Neural cell (in vitro differentiated cells): ENCODE data around the gene GALP. TPM values are rescaled to one million over a fixed set of nuclear protein-coding genes. Genes with fewer than 3 reads are reported as not detected.
"Not testable (repeated sequence)": the region's sequence is repeated elsewhere in the genome, so short reads cannot be mapped to it uniquely, and the experiment has no call there.

Source experiments
- H2AFZ ChIP-seq: fragments of 200-600, 300-800 bp; sonication (generic), shearing (Covaris generic); 2 replicates; pipeline ENCODE4 v1.6.0; 2014; ENCODE audit warnings: low read depth, mild to moderate bottlenecking, antibody characterized with exemption, low read length, moderate library complexity
- H3F3A ChIP-seq: fragments of 200-600 bp; shearing (Covaris generic); 2 replicates; pipeline ENCODE4 v1.6.1; 2016; ENCODE audit warnings: mild to moderate bottlenecking, moderate library complexity, mixed read lengths, antibody characterized with exemption, low read length; ENCODE audit not compliant: insufficient read depth, poor library complexity, severe bottlenecking
- H3K27ac ChIP-seq: fragments of 200-600, 300-800 bp; sonication (generic), shearing (Covaris generic); 2 replicates; pipeline ENCODE4 v1.5.1; 2014; ENCODE audit warnings: mild to moderate bottlenecking, low read length, moderate library complexity
- H3K27me3 ChIP-seq: fragments of 300-800, 200-600 bp; sonication (generic), shearing (Covaris generic); 2 replicates; pipeline ENCODE4 v1.6.0; 2014; ENCODE audit warnings: mild to moderate bottlenecking, low read depth, low read length, moderate library complexity; ENCODE audit not compliant: insufficient read depth
- H3K36me3 ChIP-seq: fragments of 300-800, 200-600 bp; sonication (generic), shearing (Covaris generic); 2 replicates; pipeline ENCODE4 v1.5.1; 2014; ENCODE audit warnings: mild to moderate bottlenecking, antibody characterized with exemption, low read length, moderate library complexity; ENCODE audit not compliant: insufficient read depth
- H3K4me2 ChIP-seq: fragments of 300-800, 200-600 bp; sonication (generic), shearing (Covaris generic); 2 replicates; pipeline ENCODE4 v1.6.0; 2014; ENCODE audit warnings: mild to moderate bottlenecking, low read length
- H3K4me3 ChIP-seq: fragments of 300-800, 200-600 bp; sonication (generic), shearing (Covaris generic); 2 replicates; pipeline ENCODE4 v1.5.1; 2014; ENCODE audit warnings: mild to moderate bottlenecking, low read length, moderate library complexity
- H3K79me2 ChIP-seq: fragments of 200-600 bp; shearing (Covaris generic); replicated peaks from 2 replicates; pipeline ENCODE4 v1.6.0; 2014; ENCODE audit warnings: mild to moderate bottlenecking, low read length, moderate library complexity; ENCODE audit not compliant: insufficient read depth
- H3K9ac ChIP-seq: fragments of 300-800, 200-600 bp; sonication (generic), shearing (Covaris generic); 2 replicates; pipeline ENCODE4 v1.6.1; 2016; ENCODE audit warnings: mild to moderate bottlenecking, low read length, mixed read lengths
- H3K9me2 ChIP-seq: fragments of 200-600 bp; shearing (Covaris generic); 2 replicates; pipeline ENCODE4 v1.6.1; 2016; ENCODE audit warnings: mild to moderate bottlenecking, low read length, mixed read lengths; ENCODE audit not compliant: insufficient read depth
- H3K9me3 ChIP-seq: fragments of 200-600, 300-800 bp; sonication (generic), shearing (Covaris generic); 2 replicates; pipeline ENCODE4 v1.6.1; 2016; ENCODE audit warnings: mild to moderate bottlenecking, mixed run types, low read length, moderate library complexity, mixed read lengths
- H4K20me1 ChIP-seq: fragments of 200-600 bp; shearing (Covaris generic); 2 replicates; pipeline ENCODE4 v1.6.1; 2016; ENCODE audit warnings: mild to moderate bottlenecking, mixed run types; ENCODE audit not compliant: insufficient read depth
- EP300 ChIP-seq: fragments of 450-650 bp; conservative IDR thresholded peaks from 2 replicates; pipeline ENCODE4 v1.6.1; 2014; ENCODE audit warnings: antibody characterized with exemption, mild to moderate bottlenecking, moderate library complexity; ENCODE audit not compliant: poor library complexity, severe bottlenecking
- MXI1 ChIP-seq: fragments of 450-650 bp; conservative IDR thresholded peaks from 2 replicates; pipeline ENCODE4 v1.6.1; 2014; ENCODE audit warnings: antibody characterized with exemption, mild to moderate bottlenecking; ENCODE audit not compliant: poor library complexity, severe bottlenecking
- POLR2AphosphoS5 ChIP-seq: IDR thresholded peaks from 2 replicates; pipeline ENCODE4 v1.6.1; 2012
- RAD21 ChIP-seq: fragments of 450-650 bp; conservative IDR thresholded peaks from 2 replicates; pipeline ENCODE4 v1.6.1; 2014; ENCODE audit warnings: antibody characterized with exemption, mild to moderate bottlenecking, moderate library complexity
- REST ChIP-seq: IDR thresholded peaks from 2 replicates; pipeline ENCODE4 v1.6.1; 2012; ENCODE audit warnings: borderline replicate concordance
- SMC3 ChIP-seq: fragments of 450-650 bp; conservative IDR thresholded peaks from 2 replicates; pipeline ENCODE4 v1.6.1; 2014; ENCODE audit warnings: antibody characterized with exemption, mild to moderate bottlenecking, moderate library complexity; ENCODE audit not compliant: poor library complexity
- TAF1 ChIP-seq: IDR thresholded peaks from 2 replicates; pipeline ENCODE4 v1.6.1; 2012; ENCODE audit warnings: low read depth
- polyA plus RNA-seq: library from polyadenylated mRNA; depleted of rRNA; stranded (reverse); fragments of >200 nt; gene quantifications from 2 replicates; pipeline ENCODE4 v1.2.3, GENCODE V29; 2014

The GALP gene
- polyA plus RNA-seq, 1 donor from 2014 or later, result not detected

- Histone ChIP-seq H3K27ac (no peak overlapping the region), H3K9me3 (no peaks in the 10 kb centered on the region), H3K27me3 (no peaks in the 10 kb centered on the region), H2AFZ (no peak overlapping the region), H4K20me1 (no peaks in the 10 kb centered on the region), H3K79me2 (no peaks in the 10 kb centered on the region), H3K9me2 (no peaks in the 10 kb centered on the region), H3K4me2 (no peak overlapping the region), H3K36me3 (no peaks in the 10 kb centered on the region), H3K4me3 (no peak overlapping the region), H3K9ac (no peak overlapping the region), H3F3A (no peaks in the 10 kb centered on the region)
- TF ChIP-seq POLR2AphosphoS5 (no peak), TAF1 (no peak), EP300 (no peak), SMC3 (no peak), MXI1 (no peak), RAD21 (no peak), REST (no peak)
These were observed 33.3 kb downstream of the GALP start for GRCh38 chr19:56209091-56209490.

- not testable (repeated sequence) for H3K27me3 ChIP-seq, H2AFZ ChIP-seq, H3K79me2 ChIP-seq, H3K9me2 ChIP-seq, H3K27ac ChIP-seq, H4K20me1 ChIP-seq, H3K36me3 ChIP-seq, H3K4me3 ChIP-seq, H3K4me2 ChIP-seq, H3K9ac ChIP-seq, H3F3A ChIP-seq, H3K9me3 ChIP-seq
These were observed 34.2 kb downstream of the GALP start for GRCh38 chr19:56210036-56210435.

- Histone ChIP-seq H4K20me1 (no peaks in the 10 kb centered on the region), H3K9me3 (no peaks in the 10 kb centered on the region), H3K36me3 (no peaks in the 10 kb centered on the region), H2AFZ (no peak overlapping the region), H3K79me2 (no peaks in the 10 kb centered on the region), H3K9me2 (no peaks in the 10 kb centered on the region), H3K9ac (no peak overlapping the region), H3K4me2 (no peak overlapping the region), H3K4me3 (no peak overlapping the region), H3K27ac (no peak overlapping the region), H3F3A (no peaks in the 10 kb centered on the region), H3K27me3 (no peaks in the 10 kb centered on the region)
- no peak for TF ChIP-seq EP300
- no peak for TF ChIP-seq RAD21
- TF ChIP-seq MXI1, result no peak
These were observed 35.9 kb downstream of the GALP start for GRCh38 chr19:56211718-56212117.
